ENCODE data around the gene SLC7A10.

The SLC7A10 gene

GRCh38 chr19:33225458-33225926, at the start of gene SLC7A10:
TSS of gene SLC7A10 (minus strand) at chr19:33225850. CDS start at chr19:33225703, 147 bp downstream.
- H3K4me3 ChIP-seq (ENCODE audit: low read depth in 1 of 2, low read length in 2 of 2): peak within 1 kb of the TSS in 1 of 2 donors; percentile 48
- H3K27ac ChIP-seq (ENCODE audit: low read length): no peak within 1 kb of the TSS
- H3K9me3 ChIP-seq (ENCODE audit: control insufficient read depth in 1 of 2, low read length in 2 of 2): peaks cover 17 to 26% of the 10 kb centered on the region in 2 donors
- H3K27me3 ChIP-seq (ENCODE audit: low read depth, low read length): peaks cover 27% of the 10 kb centered on the region
- peaks cover 0 to 9% of the 10 kb centered on the region in 2 donors for H3K4me1 ChIP-seq (ENCODE audit: control insufficient read depth in 1 of 2, insufficient read depth in 2 of 2, low read length in 2 of 2)
- no peaks in the 10 kb centered on the region for H3K36me3 ChIP-seq (ENCODE audit: control insufficient read depth in 1 of 2, insufficient read depth in 2 of 2, low read length in 2 of 2)

- Histone ChIP-seq H3K27ac (ENCODE audit: low read length) (peak overlapping the region; percentile 35), H3K4me1 (ENCODE audit: control insufficient read depth in 1 of 2, insufficient read depth in 2 of 2, low read length in 2 of 2) (peaks cover 10 to 12% of the 10 kb centered on the region in 2 donors), H3K9me3 (ENCODE audit: control insufficient read depth in 1 of 2, low read length in 2 of 2) (no peaks in the 10 kb centered on the region), H3K27me3 (ENCODE audit: low read depth, low read length) (no peaks in the 10 kb centered on the region), H3K36me3 (ENCODE audit: control insufficient read depth in 1 of 2, insufficient read depth in 2 of 2, low read length in 2 of 2) (no peaks in the 10 kb centered on the region), H3K4me3 (ENCODE audit: low read depth in 1 of 2, low read length in 2 of 2) (no peak overlapping the region)
Measured at GRCh38 chr19:33274663-33275558, 49.3 kb upstream of the SLC7A10 start.

GRCh38 chr19:33273881-33274662, 48.4 kb upstream of the SLC7A10 start:
- H3K4me3 ChIP-seq (ENCODE audit: low read depth in 1 of 2, low read length in 2 of 2): no peak overlapping the region
- H3K36me3 ChIP-seq (ENCODE audit: control insufficient read depth in 1 of 2, insufficient read depth in 2 of 2, low read length in 2 of 2): no peaks in the 10 kb centered on the region
- H3K9me3 ChIP-seq (ENCODE audit: control insufficient read depth in 1 of 2, low read length in 2 of 2): no peaks in the 10 kb centered on the region
- peaks cover 10 to 12% of the 10 kb centered on the region in 2 donors for H3K4me1 ChIP-seq (ENCODE audit: control insufficient read depth in 1 of 2, insufficient read depth in 2 of 2, low read length in 2 of 2)
- no peaks in the 10 kb centered on the region for H3K27me3 ChIP-seq (ENCODE audit: low read depth, low read length)
- peak overlapping the region; percentile 35 for H3K27ac ChIP-seq (ENCODE audit: low read length)

DNA sequence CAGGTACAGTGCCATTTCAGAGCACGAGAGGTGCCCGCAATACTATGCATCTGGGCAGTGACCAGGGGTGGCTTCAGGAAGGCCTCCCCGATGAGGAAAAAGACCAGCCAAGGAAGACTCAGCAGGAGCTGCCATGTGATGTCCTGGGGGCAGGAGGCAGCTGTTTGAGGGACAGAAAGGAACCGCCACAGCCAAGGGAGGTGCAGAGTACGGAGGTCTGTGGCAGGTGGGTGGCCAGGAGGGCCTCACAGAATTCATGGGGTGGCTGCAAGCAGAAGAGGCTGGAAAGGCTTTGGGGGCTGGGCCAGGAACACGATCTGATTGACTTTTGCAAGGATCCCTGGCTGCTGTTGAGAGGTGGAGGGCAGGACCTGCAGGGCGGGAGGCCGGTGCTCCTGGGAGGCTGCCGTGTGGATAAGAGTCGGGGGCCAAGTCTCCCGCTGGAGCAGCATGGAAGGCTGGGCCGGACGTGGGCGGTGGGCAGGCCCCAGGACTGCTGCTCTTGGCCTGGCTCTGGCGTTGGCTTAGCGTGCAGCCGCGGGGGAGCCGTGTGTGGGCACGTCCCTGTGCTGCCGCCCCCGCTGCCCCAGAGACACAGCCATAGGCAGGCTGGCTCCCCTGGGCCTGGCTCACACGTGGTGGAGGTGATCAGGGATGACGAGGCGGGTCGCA, 47.6 kb upstream of the SLC7A10 start:
- Histone ChIP-seq H3K27me3 (ENCODE audit: low read depth, low read length) (no peaks in the 10 kb centered on the region), H3K36me3 (ENCODE audit: control insufficient read depth in 1 of 2, insufficient read depth in 2 of 2, low read length in 2 of 2) (no peaks in the 10 kb centered on the region), H3K4me3 (ENCODE audit: low read depth in 1 of 2, low read length in 2 of 2) (no peak overlapping the region), H3K9me3 (ENCODE audit: control insufficient read depth in 1 of 2, low read length in 2 of 2) (no peaks in the 10 kb centered on the region), H3K4me1 (ENCODE audit: control insufficient read depth in 1 of 2, insufficient read depth in 2 of 2, low read length in 2 of 2) (peaks cover 10 to 13% of the 10 kb centered on the region in 2 donors), H3K27ac (ENCODE audit: low read length) (no peak overlapping the region)

- H3K27me3 ChIP-seq (ENCODE audit: low read depth, low read length): no peaks in the 10 kb centered on the region
- no peak overlapping the region for H3K4me3 ChIP-seq (ENCODE audit: low read depth in 1 of 2, low read length in 2 of 2)
- H3K36me3 ChIP-seq (ENCODE audit: control insufficient read depth in 1 of 2, insufficient read depth in 2 of 2, low read length in 2 of 2): no peaks in the 10 kb centered on the region
- H3K9me3 ChIP-seq (ENCODE audit: control insufficient read depth in 1 of 2, low read length in 2 of 2): no peaks in the 10 kb centered on the region
- H3K4me1 ChIP-seq (ENCODE audit: control insufficient read depth in 1 of 2, insufficient read depth in 2 of 2, low read length in 2 of 2): peaks cover 10 to 16% of the 10 kb centered on the region in 2 donors
- no peak overlapping the region for H3K27ac ChIP-seq (ENCODE audit: low read length)
Measured at GRCh38 chr19:33271246-33272021, 45.8 kb upstream of the SLC7A10 start.

- Histone ChIP-seq H3K27ac (ENCODE audit: low read length) (no peak overlapping the region), H3K4me3 (ENCODE audit: low read depth in 1 of 2, low read length in 2 of 2) (no peak overlapping the region), H3K36me3 (ENCODE audit: control insufficient read depth in 1 of 2, insufficient read depth in 2 of 2, low read length in 2 of 2) (no peaks in the 10 kb centered on the region), H3K9me3 (ENCODE audit: control insufficient read depth in 1 of 2, low read length in 2 of 2) (no peaks in the 10 kb centered on the region), H3K4me1 (ENCODE audit: control insufficient read depth in 1 of 2, insufficient read depth in 2 of 2, low read length in 2 of 2) (peaks cover 10 to 16% of the 10 kb centered on the region in 2 donors), H3K27me3 (ENCODE audit: low read depth, low read length) (no peaks in the 10 kb centered on the region)
Measured at GRCh38 chr19:33270769-33271168, 45.1 kb upstream of the SLC7A10 start.

- H3K4me1 ChIP-seq (ENCODE audit: control insufficient read depth in 1 of 2, insufficient read depth in 2 of 2, low read length in 2 of 2): peaks cover 3 to 11% of the 10 kb centered on the region in 2 donors
- no peaks in the 10 kb centered on the region for H3K36me3 ChIP-seq (ENCODE audit: control insufficient read depth in 1 of 2, insufficient read depth in 2 of 2, low read length in 2 of 2)
- H3K9me3 ChIP-seq (ENCODE audit: control insufficient read depth in 1 of 2, low read length in 2 of 2): no peaks in the 10 kb centered on the region
- H3K4me3 ChIP-seq (ENCODE audit: low read depth in 1 of 2, low read length in 2 of 2): no peak overlapping the region
- H3K27ac ChIP-seq (ENCODE audit: low read length): no peak overlapping the region
- H3K27me3 ChIP-seq (ENCODE audit: low read depth, low read length): no peaks in the 10 kb centered on the region
Measured at GRCh38 chr19:33269016-33269415, 43.4 kb upstream of the SLC7A10 start.

- Histone ChIP-seq H3K4me1 (ENCODE audit: control insufficient read depth in 1 of 2, insufficient read depth in 2 of 2, low read length in 2 of 2) (peaks cover 0 to 4% of the 10 kb centered on the region in 2 donors), H3K27me3 (ENCODE audit: low read depth, low read length) (no peaks in the 10 kb centered on the region), H3K36me3 (ENCODE audit: control insufficient read depth in 1 of 2, insufficient read depth in 2 of 2, low read length in 2 of 2) (no peaks in the 10 kb centered on the region), H3K4me3 (ENCODE audit: low read depth in 1 of 2, low read length in 2 of 2) (no peak overlapping the region), H3K27ac (ENCODE audit: low read length) (no peak overlapping the region), H3K9me3 (ENCODE audit: control insufficient read depth in 1 of 2, low read length in 2 of 2) (no peaks in the 10 kb centered on the region)
Measured at GRCh38 chr19:33268162-33268991, 42.7 kb upstream of the SLC7A10 start.

GRCh38 chr19:33267706-33268105, 42.1 kb upstream of the SLC7A10 start:
- H3K4me3 ChIP-seq (ENCODE audit: low read depth in 1 of 2, low read length in 2 of 2): no peak overlapping the region
- H3K27me3 ChIP-seq (ENCODE audit: low read depth, low read length): no peaks in the 10 kb centered on the region
- H3K27ac ChIP-seq (ENCODE audit: low read length): no peak overlapping the region
- H3K4me1 ChIP-seq (ENCODE audit: control insufficient read depth in 1 of 2, insufficient read depth in 2 of 2, low read length in 2 of 2): peaks cover 0 to 4% of the 10 kb centered on the region in 2 donors
- H3K36me3 ChIP-seq (ENCODE audit: control insufficient read depth in 1 of 2, insufficient read depth in 2 of 2, low read length in 2 of 2): no peaks in the 10 kb centered on the region
- no peaks in the 10 kb centered on the region for H3K9me3 ChIP-seq (ENCODE audit: control insufficient read depth in 1 of 2, low read length in 2 of 2)

- Histone ChIP-seq H3K27me3 (ENCODE audit: low read depth, low read length) (no peaks in the 10 kb centered on the region), H3K27ac (ENCODE audit: low read length) (no peak overlapping the region)
Measured at GRCh38 chr19:33266974-33267484, 41.4 kb upstream of the SLC7A10 start.

More at GRCh38 chr19:33266974-33267484, 41.4 kb upstream of the SLC7A10 start:
- Histone ChIP-seq H3K4me1 (ENCODE audit: control insufficient read depth in 1 of 2, insufficient read depth in 2 of 2, low read length in 2 of 2) (peaks cover 0 to 4% of the 10 kb centered on the region in 2 donors), H3K36me3 (ENCODE audit: control insufficient read depth in 1 of 2, insufficient read depth in 2 of 2, low read length in 2 of 2) (no peaks in the 10 kb centered on the region), H3K4me3 (ENCODE audit: low read depth in 1 of 2, low read length in 2 of 2) (no peak overlapping the region), H3K9me3 (ENCODE audit: control insufficient read depth in 1 of 2, low read length in 2 of 2) (no peaks in the 10 kb centered on the region)

Data from muscle layer of duodenum (tissue), 2 donors.